ENCODE measurements around the gene TAGLN.

TAGLN gene

GRCh38 chr11:117187799-117188481, 11.2 kb upstream of the TAGLN start:
- no peak for TF ChIP-seq CTCF (IDR thresholded peaks at IDR 0.05)

- no peak for TF ChIP-seq CTCF (IDR thresholded peaks at IDR 0.05)
Measured at GRCh38 chr11:117188620-117189081, 10.5 kb upstream of the TAGLN start.

GRCh38 chr11:117189191-117189940, 9.8 kb upstream of the TAGLN start:
- TF ChIP-seq CTCF (IDR thresholded peaks at IDR 0.05): no peak

- TF ChIP-seq CTCF (IDR thresholded peaks at IDR 0.05): no peak
Measured at GRCh38 chr11:117189941-117190544, 9.1 kb upstream of the TAGLN start.

GRCh38 chr11:117191680-117192400, 7.3 kb upstream of the TAGLN start:
- no peak for TF ChIP-seq CTCF (IDR thresholded peaks at IDR 0.05)

- no peak for TF ChIP-seq CTCF (IDR thresholded peaks at IDR 0.05)
Measured at GRCh38 chr11:117192401-117192875, 6.7 kb upstream of the TAGLN start.

Measured in LNCAP (cell line).